GM23338 (cell line): ENCODE data around the gene PAFAH2. TPM values are rescaled to one million over a fixed set of nuclear protein-coding genes. Genes with fewer than 3 reads are reported as not detected.

Experiments used
- CTCF ChIP-seq, 2 experiments: fragments of 200-600 bp in 1 of 2; sonication (generic) in 1 of 2; conservative IDR thresholded peaks; 2 replicates each; pipeline versions ENCODE4 v1.5.1 to v1.6.1; 2016 to 2017; ENCODE audit warnings: antibody characterized with exemption in 2 of 2, low read depth in 2 of 2, mild to moderate bottlenecking in 2 of 2, moderate library complexity in 1 of 2
- ETS1 ChIP-seq: IDR thresholded peaks from 2 replicates; pipeline ENCODE4 v1.6.1; 2016; ENCODE audit warnings: antibody characterized with exemption
- POLR2AphosphoS5 ChIP-seq: IDR thresholded peaks from 2 replicates; pipeline ENCODE4 v1.6.1; 2016; ENCODE audit warnings: antibody characterized with exemption, low read depth
- ZNF331 ChIP-seq: fragments of 250-450 bp; sonication (Bioruptor Pico); IDR thresholded peaks from 2 replicates; pipeline ENCODE4 v1.5.0; 2020; ENCODE audit warnings: low read depth, mild to moderate bottlenecking, moderate library complexity
- ZNF462 ChIP-seq: fragments of 250-450 bp; sonication (Bioruptor Pico); IDR thresholded peaks from 2 replicates; pipeline ENCODE4 v1.5.0; 2020; ENCODE audit warnings: mild to moderate bottlenecking, moderate library complexity
- polyA plus RNA-seq: library from polyadenylated mRNA; unstranded; fragments of >200 nt; fragmentation: Nextera tagmentation; extraction: Ambion mirVana; gene quantifications from 2 replicates; pipeline ENCODE4 v1.2.1, GENCODE V29; 2016
- total RNA-seq: library from RNA; depleted of rRNA; stranded (reverse); fragments of >200 nt; shearing (Covaris generic); gene quantifications from 2 replicates; pipeline ENCODE4 v1.2.3, GENCODE V29; 2014

PAFAH2 gene
- total and polyA plus RNA-seq, 2 experiments from 2014 or later: 5.7 to 10.3 TPM

GRCh38 chr1:25989440-25990234, 8.2 kb downstream of the PAFAH2 start (continued):
- TF ChIP-seq ZNF462 (no peak), ZNF331 (CRISPR knock-in tag) (no peak), CTCF (conservative IDR thresholded peaks at IDR 0.05; ENCODE audit: low read depth in 2 of 2) (no peak), POLR2AphosphoS5 (no peak), ETS1 (no peak)
